NB4 (cell line): ENCODE measurements around the gene AGBL1.

ENCODE experiments used
- DNase-seq: peaks from one replicate; pipeline ENCODE4 v3.0.0; 2010; ENCODE audit warnings: low read depth
- H3K4me3 ChIP-seq: one replicate; pipeline ENCODE4 v1.5.1; 2011; ENCODE audit warnings: mild to moderate bottlenecking, low read depth, low read length, moderate library complexity
- CTCF ChIP-seq: IDR thresholded peaks from one replicate; pipeline ENCODE4 v1.5.1; 2012; ENCODE audit warnings: low read depth, low read length
- MAX ChIP-seq: IDR thresholded peaks from 2 replicates; pipeline ENCODE4 v1.6.1; 2011; ENCODE audit warnings: low read depth, low read length
- MYC ChIP-seq: IDR thresholded peaks from 2 replicates; pipeline ENCODE4 v1.6.1; 2011; ENCODE audit warnings: low read depth, low read length
- POLR2A ChIP-seq: IDR thresholded peaks from 2 replicates; pipeline ENCODE4 v1.6.1; 2011; ENCODE audit warnings: mild to moderate bottlenecking; ENCODE audit not compliant: insufficient read length; ENCODE audit errors: extremely low read depth

AGBL1 gene

GRCh38 chr15:86903642-86904421 is 824.2 kb downstream of the AGBL1 start:
- TF ChIP-seq POLR2A (no peak), MAX (no peak), CTCF (no peak), MYC (no peak)
- DNase-seq: no peak
- H3K4me3 ChIP-seq: no peak overlapping the region

GRCh38 chr15:86905625-86906256 is 826.1 kb downstream of the AGBL1 start:
- TF ChIP-seq CTCF (no peak), MYC (no peak), MAX (no peak), POLR2A (no peak)
- H3K4me3 ChIP-seq: no peak overlapping the region
- no peak for DNase-seq

GRCh38 chr15:86906376-86906775 is 826.7 kb downstream of the AGBL1 start:
- no peak for DNase-seq
- TF ChIP-seq CTCF: no peak
- no peak for TF ChIP-seq POLR2A
- no peak for TF ChIP-seq MAX
- TF ChIP-seq MYC: no peak
- no peak overlapping the region for H3K4me3 ChIP-seq

GRCh38 chr15:86911022-86911421 is 831.4 kb downstream of the AGBL1 start:
- no peak overlapping the region for H3K4me3 ChIP-seq
- TF ChIP-seq POLR2A (no peak), MYC (no peak)
- no peak for DNase-seq

- TF ChIP-seq MYC (no peak), POLR2A (no peak), CTCF (no peak), MAX (no peak)
- DNase-seq: no peak
- no peak overlapping the region for H3K4me3 ChIP-seq
Observed at GRCh38 chr15:86912661-86913060, 833.0 kb downstream of the AGBL1 start.

- H3K4me3 ChIP-seq: no peak overlapping the region
- DNase-seq: peak; percentile 69
- peak; percentile 51 for TF ChIP-seq CTCF
- TF ChIP-seq MAX: no peak
Observed at GRCh38 chr15:86915811-86916331, 836.2 kb downstream of the AGBL1 start.
